K562 (cell line): ENCODE measurements around the gene FOSL1. TPM values are rescaled to one million over a fixed set of nuclear protein-coding genes. Genes with fewer than 3 reads are reported as not detected.

Source experiments
- ATF1 ChIP-seq, 2 experiments: fragments of 450-650 bp in 1 of 2; IDR thresholded peaks; 2 replicates each; pipeline ENCODE4 v1.6.1; 2016; ENCODE audit warnings: missing compliant biosample characterization in 1 of 2, missing genetic modification characterization in 1 of 2
- ATF3 ChIP-seq, 2 experiments: fragments of 450-650 bp in 1 of 2; sonication (generic) in 1 of 2; formaldehyde crosslinking in 1 of 2; IDR thresholded peaks in 1 of 2; conservative IDR thresholded peaks in 1 of 2; 2 replicates each; pipeline versions ENCODE4 v1.6.1 to v1.8.1; 2016 to 2023; ENCODE audit warnings: mild to moderate bottlenecking in 2 of 2, moderate library complexity in 2 of 2, inconsistent platforms in 1 of 2, missing genetic modification reagents in 1 of 2
- BMI1 ChIP-seq: fragments of 150-350 bp; IDR thresholded peaks from 2 replicates; pipeline ENCODE4 v1.6.1; 2014; ENCODE audit warnings: low read length
- CBFA2T3 ChIP-seq: fragments of 450-650 bp; IDR thresholded peaks from 2 replicates; pipeline ENCODE4 v1.6.1; 2017
- CTBP1 ChIP-seq: fragments of 450-650 bp; IDR thresholded peaks from 2 replicates; pipeline ENCODE4 v1.6.1; 2016; ENCODE audit warnings: borderline replicate concordance
- DPF2 ChIP-seq: fragments of 450-650 bp; IDR thresholded peaks from 2 replicates; pipeline ENCODE4 v1.6.1; 2016
- EP300 ChIP-seq: IDR thresholded peaks from 2 replicates; pipeline ENCODE4 v1.6.1; 2012; ENCODE audit warnings: low read length, improper control_type of control experiment
- EP400 ChIP-seq: fragments of 450-650 bp; IDR thresholded peaks from 2 replicates; pipeline ENCODE4 v1.6.1; 2017; ENCODE audit warnings: antibody characterized with exemption, mild to moderate bottlenecking, moderate library complexity
- NR2C2 ChIP-seq, 2 experiments: fragments of 200-800 bp in 1 of 2; sonication (Bioruptor generic) in 1 of 2; sonication (generic) in 1 of 2; formaldehyde crosslinking in 1 of 2; IDR thresholded peaks; 2 replicates each; pipeline versions ENCODE4 v1.6.1 to v1.8.0; 2016 to 2022; ENCODE audit warnings: mild to moderate bottlenecking in 1 of 2, missing compliant biosample characterization in 1 of 2, missing genetic modification characterization in 1 of 2, missing genetic modification reagents in 1 of 2
- POLR2G ChIP-seq: fragments of 200-400 bp; formaldehyde crosslinking; IDR thresholded peaks from 2 replicates; pipeline ENCODE4 v1.6.1; 2017; ENCODE audit warnings: low read depth, mild to moderate bottlenecking, antibody characterized with exemption, low read length, moderate library complexity
- RBFOX2 ChIP-seq: fragments of 200-400 bp; formaldehyde crosslinking; IDR thresholded peaks from 2 replicates; pipeline ENCODE4 v1.6.1; 2017; ENCODE audit warnings: low read depth, mild to moderate bottlenecking, low read length, moderate library complexity
- SMARCA4 ChIP-seq: fragments of 450-650 bp; IDR thresholded peaks from 2 replicates; pipeline ENCODE4 v1.6.1; 2016
- TCF15 ChIP-seq: fragments of 250-450 bp; sonication (Bioruptor Pico); IDR thresholded peaks from 2 replicates; pipeline ENCODE4 v1.8.0; 2022; ENCODE audit warnings: moderate library complexity, mild to moderate bottlenecking, inconsistent platforms
- ZBTB7A ChIP-seq: IDR thresholded peaks from 2 replicates; pipeline ENCODE4 v1.6.1; 2011; ENCODE audit warnings: low read depth, mild to moderate bottlenecking, low read length, moderate library complexity, borderline replicate concordance; ENCODE audit not compliant: control insufficient read depth
- ZNF695 ChIP-seq: fragments of 450-650 bp; formaldehyde crosslinking; IDR thresholded peaks from 2 replicates; pipeline ENCODE4 v1.4.0; 2020; ENCODE audit warnings: mild to moderate bottlenecking, moderate library complexity
- ZNF830 ChIP-seq: fragments of 250-450 bp; sonication (Bioruptor Pico); IDR thresholded peaks from 2 replicates; pipeline ENCODE4 v1.5.0; 2021; ENCODE audit warnings: mild to moderate bottlenecking
- polyA plus RNA-seq, 8 experiments: library from polyadenylated mRNA; depleted of rRNA in 4 of 8; stranded (reverse) in 5 of 8; unstranded in 3 of 8; fragments of >200 nt; fragmentation: Nextera tagmentation in 2 of 8; fragmentation: Illumina TruSeq in 1 of 8; extraction: Ambion mirVana in 2 of 8; extraction: Trizol in 1 of 8; gene quantifications; 2 replicates each; pipeline versions ENCODE4 v1.2.1 to v1.2.3, GENCODE V29; 2011 to 2014; ENCODE audit warnings: inconsistent platforms in 1 of 8, missing spikeins in 1 of 8
- total RNA-seq, 7 experiments: library from RNA; depleted of rRNA in 6 of 7; stranded (reverse); fragments of >200 nt in 6 of 7; fragmentation: Illumina TruSeq in 2 of 7; extraction: Trizol in 2 of 7; gene quantifications; 2 replicates each; pipeline versions ENCODE4 v1.2.1 to v1.2.3, GENCODE V29; 2011 to 2021; ENCODE audit warnings: low replicate concordance in 1 of 7
- TF ChIP-seq, protein P1 (sequence below): sonication (generic); formaldehyde crosslinking; IDR thresholded peaks from 2 replicates; pipeline ENCODE4 v1.9.0; 2022; ENCODE audit warnings: mild to moderate bottlenecking, missing genetic modification reagents
- TF ChIP-seq, protein P2 (sequence below): sonication (generic); IDR thresholded peaks from 2 replicates; pipeline ENCODE4 v1.6.1; 2016
- TF ChIP-seq, protein P3 (sequence below): fragments of 450-650 bp; IDR thresholded peaks from 2 replicates; pipeline ENCODE4 v1.6.1; 2018; ENCODE audit not compliant: partially characterized antibody
- TF ChIP-seq, protein P4 (sequence below): conservative IDR thresholded peaks from 2 replicates; pipeline ENCODE4 v1.6.1; 2011; ENCODE audit warnings: low read depth, mild to moderate bottlenecking, low read length; ENCODE audit not compliant: control insufficient read depth

The FOSL1 gene
- total and polyA plus RNA-seq, 9 of the 15 experiments (the other 6 are each of a cell fraction or from before 2014, with no cell fraction given) = 3.5 to 39.6 (median 10.0) TPM

- TF ChIP-seq NR2C2 (CRISPR knock-in tag; IDR thresholded peaks at IDR 0.05) (no peak), NR2C2 (tag; IDR thresholded peaks at IDR 0.05) (peak; percentile 72), ZBTB7A (peak; percentile 55; the same call in 1 of the 2 replicates), ZNF830 (CRISPR knock-in tag) (no peak), SMARCA4 (peak; percentile 30; the same call in 1 of the 2 replicates), DPF2 (peak; percentile 54; the same call in 1 of the 2 replicates), ATF1 (CRISPR knock-in tag; IDR thresholded peaks at IDR 0.05) (no peak), ATF1 (tag; IDR thresholded peaks at IDR 0.05) (0 out of 2 replicates have a peak, but pooled peaks have one; percentile 11), CBFA2T3 (peak; percentile 41; the same call in 1 of the 2 replicates), ZNF695 (CRISPR knock-in tag) (no peak), CTBP1 (0 out of 2 replicates have a peak, but pooled peaks have one; percentile 25), RBFOX2 (peak; percentile 53), ATF3 (IDR thresholded peaks at IDR 0.05) (peak; percentile 77), ATF3 (CRISPR knock-in tag; conservative IDR thresholded peaks at IDR 0.05) (no peak), BMI1 (no peak), EP300 (peak; percentile 74), TCF15 (CRISPR knock-in tag) (no peak), EP400 (peak; percentile 31; the same call in 1 of the 2 replicates), POLR2G (peak; percentile 42; the same call in 1 of the 2 replicates)
- TF ChIP-seq, protein P1, sequence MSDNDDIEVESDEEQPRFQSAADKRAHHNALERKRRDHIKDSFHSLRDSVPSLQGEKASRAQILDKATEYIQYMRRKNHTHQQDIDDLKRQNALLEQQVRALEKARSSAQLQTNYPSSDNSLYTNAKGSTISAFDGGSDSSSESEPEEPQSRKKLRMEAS (CRISPR knock-in tag) = peak; percentile 25; the same call in 1 of the 2 replicates
- TF ChIP-seq, protein P2, sequence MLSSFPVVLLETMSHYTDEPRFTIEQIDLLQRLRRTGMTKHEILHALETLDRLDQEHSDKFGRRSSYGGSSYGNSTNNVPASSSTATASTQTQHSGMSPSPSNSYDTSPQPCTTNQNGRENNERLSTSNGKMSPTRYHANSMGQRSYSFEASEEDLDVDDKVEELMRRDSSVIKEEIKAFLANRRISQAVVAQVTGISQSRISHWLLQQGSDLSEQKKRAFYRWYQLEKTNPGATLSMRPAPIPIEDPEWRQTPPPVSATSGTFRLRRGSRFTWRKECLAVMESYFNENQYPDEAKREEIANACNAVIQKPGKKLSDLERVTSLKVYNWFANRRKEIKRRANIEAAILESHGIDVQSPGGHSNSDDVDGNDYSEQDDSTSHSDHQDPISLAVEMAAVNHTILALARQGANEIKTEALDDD = peak; percentile 27; the same call in 1 of the 2 replicates
- TF ChIP-seq, protein P3, sequence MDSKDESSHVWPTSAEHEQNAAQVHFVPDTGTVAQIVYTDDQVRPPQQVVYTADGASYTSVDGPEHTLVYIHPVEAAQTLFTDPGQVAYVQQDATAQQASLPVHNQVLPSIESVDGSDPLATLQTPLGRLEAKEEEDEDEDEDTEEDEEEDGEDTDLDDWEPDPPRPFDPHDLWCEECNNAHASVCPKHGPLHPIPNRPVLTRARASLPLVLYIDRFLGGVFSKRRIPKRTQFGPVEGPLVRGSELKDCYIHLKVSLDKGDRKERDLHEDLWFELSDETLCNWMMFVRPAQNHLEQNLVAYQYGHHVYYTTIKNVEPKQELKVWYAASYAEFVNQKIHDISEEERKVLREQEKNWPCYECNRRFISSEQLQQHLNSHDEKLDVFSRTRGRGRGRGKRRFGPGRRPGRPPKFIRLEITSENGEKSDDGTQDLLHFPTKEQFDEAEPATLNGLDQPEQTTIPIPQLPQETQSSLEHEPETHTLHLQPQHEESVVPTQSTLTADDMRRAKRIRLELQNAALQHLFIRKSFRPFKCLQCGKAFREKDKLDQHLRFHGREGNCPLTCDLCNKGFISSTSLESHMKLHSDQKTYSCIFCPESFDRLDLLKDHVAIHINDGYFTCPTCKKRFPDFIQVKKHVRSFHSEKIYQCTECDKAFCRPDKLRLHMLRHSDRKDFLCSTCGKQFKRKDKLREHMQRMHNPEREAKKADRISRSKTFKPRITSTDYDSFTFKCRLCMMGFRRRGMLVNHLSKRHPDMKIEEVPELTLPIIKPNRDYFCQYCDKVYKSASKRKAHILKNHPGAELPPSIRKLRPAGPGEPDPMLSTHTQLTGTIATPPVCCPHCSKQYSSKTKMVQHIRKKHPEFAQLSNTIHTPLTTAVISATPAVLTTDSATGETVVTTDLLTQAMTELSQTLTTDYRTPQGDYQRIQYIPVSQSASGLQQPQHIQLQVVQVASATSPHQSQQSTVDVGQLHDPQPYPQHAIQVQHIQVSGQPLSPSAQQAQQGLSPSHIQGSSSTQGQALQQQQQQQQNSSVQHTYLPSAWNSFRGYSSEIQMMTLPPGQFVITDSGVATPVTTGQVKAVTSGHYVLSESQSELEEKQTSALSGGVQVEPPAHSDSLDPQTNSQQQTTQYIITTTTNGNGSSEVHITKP = peak; percentile 40
- TF ChIP-seq, protein P4, sequence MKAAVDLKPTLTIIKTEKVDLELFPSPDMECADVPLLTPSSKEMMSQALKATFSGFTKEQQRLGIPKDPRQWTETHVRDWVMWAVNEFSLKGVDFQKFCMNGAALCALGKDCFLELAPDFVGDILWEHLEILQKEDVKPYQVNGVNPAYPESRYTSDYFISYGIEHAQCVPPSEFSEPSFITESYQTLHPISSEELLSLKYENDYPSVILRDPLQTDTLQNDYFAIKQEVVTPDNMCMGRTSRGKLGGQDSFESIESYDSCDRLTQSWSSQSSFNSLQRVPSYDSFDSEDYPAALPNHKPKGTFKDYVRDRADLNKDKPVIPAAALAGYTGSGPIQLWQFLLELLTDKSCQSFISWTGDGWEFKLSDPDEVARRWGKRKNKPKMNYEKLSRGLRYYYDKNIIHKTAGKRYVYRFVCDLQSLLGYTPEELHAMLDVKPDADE = peak; percentile 42; the same call in 1 of the 2 replicates
Measured at GRCh38 chr11:65903068-65903481, 2.9 kb upstream of the FOSL1 start (continued).
